DOHH2 (cell line): ENCODE results near the gene ZDHHC17.

Experiments used
- CTCF ChIP-seq: fragments of 200-600 bp; sonication (generic); IDR thresholded peaks from one replicate; pipeline ENCODE4 v1.5.1; 2014; ENCODE audit warnings: antibody characterized with exemption, mild to moderate bottlenecking, low read depth, low read length; ENCODE audit not compliant: poor library complexity, severe bottlenecking
- EZH2phosphoT487 ChIP-seq: fragments of 200-600 bp; sonication (generic); IDR thresholded peaks from 2 replicates; pipeline ENCODE4 v1.6.1; 2017; ENCODE audit warnings: borderline replicate concordance, mild to moderate bottlenecking, antibody characterized with exemption, low read length, moderate library complexity, mixed read lengths

- TF ChIP-seq CTCF (no peak), EZH2phosphoT487 (no peak)
Observed at GRCh38 chr12:76802060-76802459, 38.1 kb downstream of the ZDHHC17 start.
